GM18909 (cell line): ENCODE measurements around the gene USP35.

Experiments
- ATAC-seq: cut with Tn5 transposase; IDR thresholded peaks from one replicate; pipeline ENCODE4 v1.9.1; 2021; ENCODE audit warnings: mild to moderate bottlenecking; ENCODE audit not compliant: unreplicated experiment, poor library complexity

Gene USP35

DNA sequence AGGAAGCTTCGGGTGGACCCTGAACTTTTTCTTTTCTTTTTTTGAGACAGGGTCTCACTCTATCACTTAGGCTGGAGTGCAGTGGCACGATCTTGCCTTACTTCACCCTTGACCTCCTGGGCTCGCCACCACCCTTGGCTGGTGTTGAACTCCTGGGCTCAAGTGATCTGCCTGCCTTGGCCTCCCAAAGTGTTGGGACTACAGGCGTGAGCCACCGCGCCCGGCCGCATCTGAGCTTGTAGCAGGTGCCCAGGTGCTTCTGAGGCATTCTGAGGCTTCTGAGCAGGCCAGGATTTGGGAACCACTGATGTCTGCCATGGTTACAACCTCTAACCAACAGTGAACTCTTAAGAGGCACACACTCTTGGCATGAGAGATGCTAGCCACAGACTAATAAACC, 5.1 kb downstream of the USP35 start:
- no peak for ATAC-seq

DNA sequence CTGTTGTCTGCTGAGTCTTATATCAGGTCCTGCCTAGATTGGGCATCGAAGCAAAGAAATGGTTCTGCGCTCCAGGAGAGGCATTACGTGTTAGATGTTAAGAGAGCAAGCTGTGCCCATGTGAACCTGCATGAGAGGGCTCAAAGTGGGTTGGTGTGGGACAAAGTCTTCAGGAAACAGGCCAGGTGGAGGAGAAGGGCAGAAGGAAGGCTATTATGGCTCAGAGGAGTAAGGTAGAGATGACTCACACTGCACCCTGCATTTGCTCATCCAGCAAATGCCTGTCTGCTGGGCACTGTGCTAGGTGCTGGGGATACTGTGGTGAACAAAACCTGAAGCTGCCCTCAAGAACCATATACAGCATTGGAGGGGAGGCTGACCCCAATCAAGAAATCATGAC, 5.8 kb downstream of the USP35 start:
- ATAC-seq = no peak

DNA sequence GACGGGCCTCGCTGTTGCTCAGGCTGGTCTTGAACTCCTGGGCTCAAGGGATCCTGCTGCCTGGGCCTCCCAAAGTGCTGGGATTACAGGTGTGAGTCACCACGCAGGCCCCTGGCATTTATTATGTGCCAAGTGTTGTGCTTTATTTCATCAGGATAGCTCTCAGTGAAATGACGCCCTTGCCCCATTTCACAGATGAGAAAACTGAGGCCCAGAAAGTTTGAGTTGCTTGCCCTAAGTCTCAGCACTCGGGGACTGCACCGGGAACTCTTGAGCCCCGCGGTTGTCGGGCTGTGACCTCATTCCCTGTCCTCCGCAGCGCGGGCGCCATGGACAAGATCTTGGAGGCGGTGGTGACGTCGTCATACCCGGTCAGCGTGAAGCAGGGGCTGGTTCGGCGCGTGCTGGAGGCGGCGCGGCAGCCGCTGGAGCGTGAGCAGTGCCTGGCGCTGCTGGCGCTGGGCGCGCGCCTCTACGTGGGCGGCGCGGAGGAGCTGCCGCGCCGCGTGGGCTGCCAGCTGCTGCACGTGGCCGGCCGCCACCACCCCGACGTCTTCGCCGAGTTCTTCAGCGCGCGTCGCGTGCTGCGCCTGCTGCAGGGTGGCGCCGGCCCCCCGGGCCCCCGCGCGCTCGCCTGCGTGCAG, 7.3 kb downstream of the USP35 start:
- no peak for ATAC-seq

DNA sequence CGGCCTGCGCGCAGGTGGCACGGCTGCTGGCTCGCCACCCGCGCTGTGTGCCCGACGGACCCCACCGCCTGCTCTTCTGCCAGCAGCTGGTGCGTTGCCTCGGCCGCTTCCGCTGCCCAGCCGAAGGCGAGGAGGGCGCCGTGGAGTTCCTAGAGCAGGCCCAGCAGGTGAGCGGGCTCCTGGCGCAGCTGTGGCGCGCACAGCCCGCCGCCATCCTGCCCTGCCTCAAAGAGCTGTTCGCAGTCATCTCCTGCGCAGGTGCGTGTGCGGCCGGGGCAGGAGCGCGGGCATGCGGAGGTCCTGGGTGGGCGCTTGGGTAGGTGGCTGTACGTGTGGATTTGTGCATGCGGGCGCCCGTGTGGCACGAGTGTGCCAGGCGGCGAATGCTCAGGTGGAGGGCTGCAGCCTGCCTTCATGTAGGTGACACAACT, 8.0 kb downstream of the USP35 start:
- ATAC-seq = no peak

DNA sequence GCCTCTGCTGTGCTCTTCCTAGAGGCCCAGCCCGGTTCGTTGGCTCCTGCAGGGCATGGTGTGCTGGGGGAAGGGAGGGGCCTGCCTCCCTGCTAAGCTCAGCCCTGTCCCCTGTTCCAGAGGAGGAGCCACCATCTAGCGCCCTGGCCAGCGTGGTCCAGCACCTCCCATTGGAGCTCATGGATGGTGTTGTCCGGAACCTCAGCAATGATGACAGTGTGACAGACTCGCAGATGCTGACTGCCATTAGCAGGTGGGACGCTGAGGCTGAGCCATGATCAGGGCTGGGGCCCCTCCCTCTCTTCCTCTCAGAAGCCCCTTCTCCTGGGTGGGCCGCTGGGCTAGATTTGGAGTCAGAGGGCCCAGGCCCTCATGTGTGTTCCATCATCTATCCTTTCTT, 9.1 kb downstream of the USP35 start:
- ATAC-seq = no peak

DNA sequence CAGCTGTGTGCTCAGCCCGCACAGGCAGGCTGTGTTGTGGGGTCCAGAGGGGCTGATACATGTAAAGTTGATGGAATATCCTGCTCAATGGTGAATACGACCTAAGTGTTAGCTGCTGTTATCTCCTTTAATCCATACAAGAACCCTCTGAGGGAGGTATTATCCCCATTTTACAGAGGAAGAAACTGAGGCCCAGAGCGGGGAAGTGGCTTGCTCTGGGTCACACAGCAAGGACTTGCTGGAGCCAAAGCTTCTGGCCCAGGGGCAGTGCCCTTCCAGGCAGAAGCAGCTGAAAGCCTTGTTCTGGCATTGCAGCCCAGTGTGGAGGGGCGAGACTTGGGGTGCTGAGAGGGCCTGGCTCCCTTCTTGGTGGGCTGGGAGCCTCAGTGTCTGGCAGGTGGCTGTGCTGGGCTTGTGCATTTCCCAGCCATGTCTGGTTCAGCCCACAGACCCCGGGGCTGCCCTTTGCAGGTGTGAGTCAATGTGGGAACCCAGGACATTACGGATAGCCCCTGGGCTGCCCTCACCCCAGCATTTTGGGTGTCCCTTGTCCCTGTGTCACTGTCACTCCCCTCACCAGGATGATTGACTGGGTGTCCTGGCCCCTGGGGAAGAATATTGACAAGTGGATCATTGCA, 10.4 kb downstream of the USP35 start:
- ATAC-seq = no peak

DNA sequence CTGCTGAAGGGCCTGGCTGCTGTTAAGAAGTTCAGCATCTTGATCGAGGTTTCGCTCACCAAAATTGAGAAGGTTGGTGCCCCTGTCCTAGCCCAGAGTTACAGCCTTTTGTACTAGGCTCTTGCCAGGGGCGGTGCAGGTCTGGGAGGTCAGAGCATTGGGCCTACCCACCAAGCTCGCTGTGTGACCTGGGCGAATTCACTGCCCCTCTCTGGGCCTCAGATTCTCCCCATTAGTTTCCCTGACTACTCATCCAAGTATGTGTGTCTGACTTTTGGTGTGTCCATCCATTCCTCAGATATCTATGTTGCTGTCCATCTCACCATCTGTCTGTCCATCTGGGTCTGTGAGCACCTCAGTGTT, 10.9 kb downstream of the USP35 start:
- no peak for ATAC-seq

DNA sequence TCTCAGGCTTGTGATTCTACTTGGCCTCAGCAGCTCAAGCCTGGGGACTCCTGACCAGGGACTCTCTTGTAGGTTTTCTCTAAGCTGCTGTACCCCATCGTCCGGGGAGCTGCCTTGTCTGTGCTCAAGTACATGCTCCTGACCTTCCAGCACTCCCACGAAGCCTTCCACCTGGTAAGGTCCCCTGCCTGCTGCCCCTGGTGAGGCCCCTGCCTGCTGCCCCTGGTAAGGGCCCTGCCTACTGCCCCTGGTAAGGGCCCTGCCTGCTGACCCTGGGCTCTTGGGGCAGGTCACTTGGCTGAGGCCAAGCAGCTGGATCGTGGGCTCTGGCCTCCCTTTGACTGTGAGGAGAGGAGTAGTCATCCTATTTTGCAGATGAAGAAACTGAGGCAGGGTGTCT, 11.3 kb downstream of the USP35 start:
- no peak for ATAC-seq

DNA sequence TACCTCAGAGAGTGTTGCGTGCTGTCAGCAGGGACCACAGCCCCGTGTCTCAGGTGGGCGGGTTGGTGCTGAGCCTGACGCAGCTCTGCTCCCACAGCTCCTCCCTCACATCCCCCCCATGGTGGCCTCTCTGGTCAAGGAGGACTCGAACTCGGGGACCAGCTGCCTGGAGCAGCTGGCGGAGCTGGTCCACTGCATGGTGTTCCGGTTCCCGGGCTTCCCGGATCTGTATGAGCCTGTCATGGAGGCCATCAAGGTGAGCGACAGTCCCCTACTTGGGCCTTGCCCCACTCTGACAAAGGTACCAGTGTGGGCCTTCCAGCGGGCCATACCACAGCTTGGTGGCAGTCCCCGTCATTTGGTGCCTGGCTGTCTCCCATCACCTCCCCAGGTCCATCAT, 11.8 kb downstream of the USP35 start:
- ATAC-seq = no peak

DNA sequence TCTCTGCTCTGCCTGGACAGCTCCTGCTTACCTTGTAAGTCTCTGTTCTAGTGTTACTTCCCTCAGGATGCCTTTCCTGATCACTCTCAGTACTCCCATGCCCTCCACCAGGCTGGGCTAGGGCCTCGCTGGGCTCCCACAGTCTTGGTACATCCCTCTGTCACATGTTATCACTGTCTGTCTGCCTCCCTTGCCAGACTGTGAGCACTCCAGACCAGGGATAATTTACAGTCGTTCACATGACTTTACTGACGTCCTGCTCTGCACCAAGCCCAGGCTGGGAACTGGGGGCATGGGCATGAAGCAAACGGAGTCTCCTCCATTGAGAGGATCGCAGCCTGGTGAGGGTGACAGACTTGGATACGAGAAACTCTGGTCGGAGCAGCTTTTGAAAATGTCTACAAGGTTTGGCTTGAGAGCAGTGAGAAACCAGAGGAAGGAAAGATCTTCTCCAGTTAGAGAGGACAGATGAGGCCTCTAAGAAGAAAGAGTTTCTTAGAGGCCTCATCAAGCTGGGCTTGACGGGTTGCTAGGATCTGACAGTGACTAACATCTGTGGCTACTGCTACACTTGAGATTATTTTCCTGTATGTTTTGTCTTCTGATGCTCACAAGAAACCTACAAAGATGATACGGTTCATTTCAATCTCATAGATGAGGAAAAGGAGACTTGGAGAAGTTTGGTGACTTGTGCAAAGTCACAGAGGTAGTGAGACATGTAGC, 12.5 kb downstream of the USP35 start:
- no peak for ATAC-seq

DNA sequence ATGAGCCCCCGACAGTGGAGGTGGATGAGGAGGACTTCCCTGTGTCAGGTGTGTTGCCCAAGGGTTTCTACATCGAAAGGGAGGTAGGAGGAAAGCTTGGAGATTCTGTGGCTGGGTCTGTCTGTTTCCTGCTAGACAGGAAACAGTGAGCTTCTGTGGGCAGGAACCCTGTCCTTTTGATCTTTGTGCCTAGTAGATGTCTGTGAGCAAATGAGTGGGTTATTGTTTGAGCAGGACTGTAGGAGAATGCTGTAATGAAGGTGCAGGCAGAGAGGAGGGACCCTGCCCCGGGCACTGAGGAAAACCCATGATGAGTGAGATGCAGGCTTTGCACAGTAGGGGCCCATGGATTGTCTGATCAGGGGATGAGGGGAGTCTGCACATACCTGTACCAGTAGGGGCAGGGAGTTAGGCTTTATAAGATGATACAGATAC, 14.0 kb downstream of the USP35 start:
- peak; percentile 56 for ATAC-seq

DNA sequence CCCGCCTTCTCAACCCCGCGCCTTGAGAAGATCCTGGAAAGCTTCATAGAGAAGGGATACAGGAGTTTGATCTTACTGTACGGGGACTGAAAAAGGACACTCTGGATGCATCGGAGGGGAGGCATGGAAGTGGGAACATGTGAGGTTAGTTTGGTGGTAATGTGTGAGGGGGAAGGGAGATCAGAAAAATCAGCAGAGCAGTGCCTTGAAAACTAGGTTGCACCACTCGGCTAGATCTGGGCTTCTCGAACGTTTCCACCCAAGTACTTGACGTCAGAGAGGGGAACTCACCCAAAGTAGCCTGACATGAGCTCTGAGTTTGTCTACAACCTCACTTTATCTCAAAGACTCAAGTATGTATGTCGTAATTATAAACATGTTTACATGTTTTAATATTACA, 14.5 kb downstream of the USP35 start:
- no peak for ATAC-seq

DNA sequence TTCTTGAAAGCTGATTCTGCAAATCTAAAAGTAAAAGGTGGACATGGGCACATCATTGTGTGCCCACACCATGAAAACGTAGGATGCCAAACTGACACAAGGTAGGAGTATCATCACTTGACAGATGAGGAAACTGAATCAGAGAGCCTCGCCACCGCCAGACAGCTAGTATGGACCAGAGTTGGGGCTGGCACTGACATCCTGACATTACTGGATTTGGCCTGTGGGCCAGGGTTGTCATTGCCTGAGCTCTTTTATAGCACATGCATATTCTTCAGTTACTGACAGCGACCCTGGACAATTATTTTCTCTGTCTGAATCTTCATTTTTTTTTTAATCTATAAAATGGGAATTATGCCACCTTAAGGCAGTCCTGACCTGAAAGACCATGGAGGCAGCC, 16.5 kb downstream of the USP35 start:
- no peak for ATAC-seq

DNA sequence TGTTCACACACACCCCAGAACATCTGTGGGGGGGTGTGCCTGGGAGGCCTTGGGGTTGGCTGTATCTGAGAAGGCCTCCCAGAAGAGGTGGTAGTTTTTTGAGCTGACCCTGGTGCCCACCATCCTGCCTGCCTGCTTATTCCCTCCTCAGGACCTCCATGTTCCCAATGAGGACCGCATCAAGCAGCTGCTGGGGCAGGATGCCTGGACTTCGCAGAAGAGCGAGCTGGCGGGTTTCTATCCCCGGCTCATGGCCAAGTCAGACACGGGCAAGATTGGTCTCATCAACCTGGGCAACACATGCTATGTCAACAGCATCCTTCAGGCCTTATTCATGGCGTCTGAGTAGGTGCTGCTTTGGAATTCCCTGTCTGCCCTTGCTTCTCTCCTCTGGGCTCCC, 17.0 kb downstream of the USP35 start:
- no peak for ATAC-seq

DNA sequence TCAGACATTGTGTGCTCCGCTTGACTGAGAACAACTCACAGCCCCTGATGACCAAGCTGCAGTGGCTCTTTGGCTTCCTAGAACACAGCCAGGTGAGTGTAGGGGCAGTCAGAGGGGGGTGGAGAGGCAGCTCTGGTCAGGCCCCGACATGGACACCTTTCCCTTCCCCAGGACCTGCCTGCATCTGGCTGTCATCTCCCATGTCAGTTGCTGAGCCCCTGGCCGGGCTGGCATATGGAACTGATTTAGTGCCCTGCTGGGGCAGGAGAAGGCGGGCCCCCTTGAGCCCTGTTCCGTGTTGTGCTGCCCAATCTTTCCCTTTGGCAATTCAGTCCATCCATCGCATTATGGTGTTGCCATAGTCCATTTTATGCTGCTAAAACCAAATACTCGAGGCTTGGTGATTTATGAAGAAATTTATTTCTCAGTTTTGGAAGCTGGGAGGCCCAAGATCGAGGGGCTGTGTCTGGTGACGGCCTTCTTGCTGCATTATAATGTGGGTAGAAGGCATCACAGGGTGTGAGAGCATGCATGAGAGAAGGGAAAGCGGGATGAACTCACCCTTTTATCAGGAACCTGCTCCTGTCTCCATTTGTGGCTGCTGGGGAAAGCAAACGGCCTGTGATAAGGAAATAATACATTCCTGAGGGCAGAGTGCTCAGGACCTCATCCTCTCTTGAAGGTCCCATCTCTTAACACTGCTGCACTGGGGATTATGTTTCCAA, 19.0 kb downstream of the USP35 start:
- ATAC-seq = no peak

DNA sequence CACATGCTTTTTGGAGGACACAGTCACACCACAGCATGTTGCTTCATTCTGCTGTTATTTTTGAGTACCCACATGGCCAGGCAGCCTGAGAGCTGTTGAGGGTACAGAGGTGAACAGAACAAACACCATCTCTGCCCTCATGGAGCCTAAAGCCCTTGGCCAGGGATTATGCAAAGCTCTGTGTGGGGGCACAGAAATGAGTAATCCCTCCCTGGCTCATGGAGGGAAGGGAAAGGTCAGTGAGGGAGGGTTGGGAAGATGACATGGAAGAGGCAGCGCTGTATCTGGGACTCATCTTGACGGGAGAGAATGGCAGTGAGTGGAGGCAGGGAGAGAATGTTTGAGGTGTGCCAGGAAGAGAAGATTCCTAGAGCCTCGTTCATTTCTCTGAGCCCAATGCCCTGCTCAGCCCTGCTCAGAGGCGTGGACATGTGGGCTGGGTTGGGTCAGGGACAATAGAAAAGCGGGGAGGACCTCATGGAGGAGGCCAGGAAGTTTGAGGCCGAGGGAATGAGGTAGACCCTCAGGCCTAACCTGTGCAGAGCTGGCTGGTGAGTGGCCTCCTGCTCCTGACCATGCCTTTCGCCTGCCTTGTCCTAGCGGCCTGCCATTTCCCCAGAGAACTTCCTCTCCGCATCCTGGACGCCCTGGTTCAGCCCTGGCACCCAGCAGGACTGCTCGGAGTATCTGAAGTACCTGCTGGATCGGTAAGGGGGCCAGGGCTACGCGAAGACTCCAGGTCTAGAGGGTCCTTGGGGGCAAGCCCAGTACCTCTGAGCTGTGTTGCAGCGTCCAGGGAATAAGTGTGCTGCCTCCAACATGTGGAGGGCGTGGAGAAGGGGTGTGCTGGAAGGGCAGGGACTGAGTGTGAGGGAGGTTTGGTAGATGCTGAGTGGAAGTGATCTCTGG, 19.8 kb downstream of the USP35 start:
- no peak for ATAC-seq

DNA sequence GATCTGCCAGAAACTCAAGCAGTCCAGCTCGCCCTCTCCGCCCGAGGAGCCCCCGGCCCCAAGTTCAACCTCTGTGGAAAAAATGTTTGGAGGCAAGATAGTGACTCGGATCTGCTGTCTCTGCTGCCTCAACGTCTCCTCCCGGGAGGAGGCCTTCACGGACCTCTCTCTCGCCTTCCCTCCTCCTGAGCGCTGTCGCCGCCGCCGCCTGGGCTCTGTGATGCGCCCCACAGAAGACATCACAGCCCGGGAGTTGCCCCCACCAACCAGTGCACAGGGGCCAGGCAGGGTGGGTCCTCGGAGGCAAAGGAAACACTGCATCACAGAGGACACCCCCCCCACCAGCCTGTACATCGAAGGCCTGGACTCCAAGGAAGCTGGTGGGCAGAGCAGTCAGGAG, 20.8 kb downstream of the USP35 start:
- ATAC-seq = no peak

DNA sequence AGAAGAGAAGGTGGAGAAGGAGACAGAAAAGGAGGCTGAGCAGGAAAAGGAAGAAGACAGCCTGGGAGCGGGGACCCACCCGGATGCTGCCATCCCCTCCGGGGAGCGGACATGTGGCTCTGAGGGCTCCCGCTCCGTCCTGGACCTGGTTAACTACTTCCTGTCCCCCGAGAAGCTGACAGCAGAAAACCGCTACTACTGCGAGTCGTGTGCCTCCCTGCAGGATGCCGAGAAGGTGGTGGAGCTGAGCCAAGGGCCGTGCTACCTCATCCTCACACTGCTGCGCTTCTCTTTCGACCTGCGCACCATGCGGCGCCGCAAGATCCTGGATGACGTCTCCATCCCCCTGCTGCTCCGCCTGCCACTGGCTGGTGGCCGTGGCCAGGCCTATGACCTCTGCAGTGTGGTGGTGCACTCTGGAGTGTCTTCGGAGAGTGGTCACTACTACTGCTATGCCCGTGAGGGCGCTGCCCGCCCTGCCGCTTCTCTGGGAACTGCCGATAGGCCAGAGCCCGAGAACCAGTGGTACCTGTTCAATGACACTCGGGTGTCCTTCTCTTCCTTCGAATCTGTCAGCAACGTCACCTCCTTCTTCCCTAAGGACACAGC, 21.4 kb downstream of the USP35 start:
- ATAC-seq = no peak

DNA sequence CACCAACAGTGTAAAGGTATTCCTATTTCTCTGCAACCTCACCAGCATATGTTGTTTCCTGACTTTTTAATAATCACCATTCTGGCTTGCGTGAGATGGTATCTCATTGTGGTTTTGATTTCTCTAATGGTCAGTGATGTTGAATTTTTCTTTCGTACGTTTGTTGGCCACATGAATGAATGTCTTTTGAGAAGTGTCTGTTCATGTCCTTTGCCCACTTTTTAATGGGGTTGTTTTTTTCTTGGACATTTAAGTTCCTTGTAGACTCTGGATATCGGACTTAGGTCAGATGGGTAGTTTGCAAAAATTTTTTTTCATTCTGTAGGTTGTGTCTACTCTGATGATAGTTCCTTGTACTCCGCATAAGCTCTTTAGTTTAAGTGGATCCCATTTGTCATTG, 22.8 kb downstream of the USP35 start:
- no peak for ATAC-seq
